GM12878 (cell line): ENCODE data around the gene EPB41L4A. TPM values are rescaled to one million over a fixed set of nuclear protein-coding genes. Genes with fewer than 3 reads are reported as not detected.

ENCODE experiments used
- ATAC-seq: fragments of 200-7000 bp; cut with Tn5 transposase; 3 replicates; pipeline ENCODE4 v1.9.1; 2020; ENCODE audit warnings: mild to moderate bottlenecking, moderate library complexity
- BruUV-seq: library from RNA; stranded (reverse); fragments of 400-500 nt; replicated peaks from 2 replicates; lab custom pipeline; 2021; lab: Mats Ljungman, UMichigan
- CTCF ChIA-PET: fragments of 300-600 bp; sonication (Branson Sonifier 250); formaldehyde crosslinking; extraction: SDS; loops from one replicate; lab custom pipeline; 2021; ENCODE audit warnings: inconsistent platforms; lab: Yijun Ruan, JAX
- POLR2A ChIA-PET: fragments of 350-600 bp; formaldehyde crosslinking; extraction: SDS; loops from one replicate; lab custom pipeline; 2021; ENCODE audit warnings: inconsistent platforms; lab: Charles Lee
- RAD21 ChIA-PET: fragments of 300-600 bp; sonication (Branson Sonifier 250); formaldehyde crosslinking; loops from one replicate; lab custom pipeline; 2023; ENCODE audit warnings: antibody characterized with exemption; ENCODE audit not compliant: unreplicated experiment; lab: Charles Lee
- SMC1A ChIA-PET: fragments of 300-600 bp; sonication (Branson Sonifier 250); formaldehyde crosslinking; loops from one replicate; lab custom pipeline; 2023; ENCODE audit not compliant: unreplicated experiment, uncharacterized antibody; lab: Charles Lee
- DNase-seq: peaks from one replicate; pipeline ENCODE4 v3.0.0-alpha.2; 2011; ENCODE audit warnings: low read depth, low spot score
- FAIRE-seq: peaks from 3 replicates; lab custom pipeline; 2011; peaks lifted over from hg19 to GRCh38; lab: Jason Lieb, UNC
- H2AFZ ChIP-seq: 2 replicates; pipeline ENCODE4 v1.6.0; 2011; ENCODE audit warnings: low read depth, low read length, control low read depth; ENCODE audit not compliant: control insufficient read depth
- H3K27ac ChIP-seq: 2 replicates; pipeline ENCODE4 v1.5.1; 2011; ENCODE audit warnings: control low read depth; ENCODE audit not compliant: control insufficient read depth, insufficient read depth
- H3K27me3 ChIP-seq, 2 experiments: replicated peaks in 1 of 2; 2 replicates each; pipeline versions ENCODE4 v1.6.0 to v1.6.1; 2011; ENCODE audit warnings: low read length in 1 of 2; ENCODE audit not compliant: control insufficient read depth in 2 of 2, insufficient read depth in 2 of 2
- H3K36me3 ChIP-seq, 2 experiments: 2 replicates each; pipeline ENCODE4 v1.5.1; 2011; ENCODE audit warnings: low read length in 1 of 2; ENCODE audit not compliant: control insufficient read depth in 2 of 2, insufficient read depth in 2 of 2
- H3K4me1 ChIP-seq: 2 replicates; pipeline ENCODE4 v1.6.1; 2011; ENCODE audit warnings: mild to moderate bottlenecking, low read length, moderate library complexity, mixed read lengths; ENCODE audit not compliant: control insufficient read depth, insufficient read depth
- H3K4me2 ChIP-seq: 2 replicates; pipeline ENCODE4 v1.6.0; 2011; ENCODE audit warnings: control low read depth; ENCODE audit not compliant: control insufficient read depth, insufficient read depth
- H3K4me3 ChIP-seq: fragments of 200-600 bp; sonication (generic); 2 replicates; pipeline ENCODE4 v1.5.1; 2016
- H3K79me2 ChIP-seq: 2 replicates; pipeline ENCODE4 v1.6.0; 2011; ENCODE audit warnings: low read length; ENCODE audit not compliant: control insufficient read depth, insufficient read depth
- H3K9ac ChIP-seq: 2 replicates; pipeline ENCODE4 v1.8.0; 2011; ENCODE audit warnings: low read length, control low read depth, mixed read lengths; ENCODE audit not compliant: control insufficient read depth, insufficient read depth
- H3K9me3 ChIP-seq: replicated peaks from 3 replicates; pipeline ENCODE4 v1.5.1; 2011; ENCODE audit warnings: mild to moderate bottlenecking, low read length; ENCODE audit not compliant: control insufficient read depth, insufficient read depth
- H4K20me1 ChIP-seq: 2 replicates; pipeline ENCODE4 v1.6.0; 2011; ENCODE audit not compliant: control insufficient read depth, insufficient read depth
- BCL3 ChIP-seq: IDR thresholded peaks from 2 replicates; pipeline ENCODE4 v1.6.1; 2011; ENCODE audit warnings: borderline replicate concordance, low read depth, mild to moderate bottlenecking, moderate library complexity, low read length; ENCODE audit not compliant: insufficient read depth, poor library complexity, severe bottlenecking
- BRCA1 ChIP-seq: IDR thresholded peaks from 2 replicates; pipeline ENCODE4 v1.6.1; 2011; ENCODE audit warnings: low read depth, low read length, improper control_type of control experiment
- IRF5 ChIP-seq: fragments of 450-650 bp; IDR thresholded peaks from 2 replicates; pipeline ENCODE4 v1.6.1; 2017; ENCODE audit warnings: borderline replicate concordance
- JUNB ChIP-seq: IDR thresholded peaks from 2 replicates; pipeline ENCODE4 v1.6.1; 2016; ENCODE audit warnings: antibody characterized with exemption, mild to moderate bottlenecking
- LARP7 ChIP-seq: fragments of 450-650 bp; IDR thresholded peaks from 2 replicates; pipeline ENCODE4 v1.6.1; 2017; ENCODE audit warnings: mild to moderate bottlenecking
- MEF2B ChIP-seq: fragments of 450-650 bp; IDR thresholded peaks from 2 replicates; pipeline ENCODE4 v1.6.1; 2018; ENCODE audit warnings: mild to moderate bottlenecking, moderate library complexity; ENCODE audit not compliant: partially characterized antibody, poor library complexity, severe bottlenecking
- NFXL1 ChIP-seq: fragments of 450-650 bp; IDR thresholded peaks from 2 replicates; pipeline ENCODE4 v1.6.1; 2017; ENCODE audit warnings: antibody characterized with exemption, mild to moderate bottlenecking, borderline replicate concordance
- PML ChIP-seq: IDR thresholded peaks from 2 replicates; pipeline ENCODE4 v1.6.1; 2012; ENCODE audit warnings: low read length, inconsistent platforms
- RB1 ChIP-seq: fragments of 450-650 bp; formaldehyde crosslinking; IDR thresholded peaks from 2 replicates; pipeline ENCODE4 v1.6.1; 2017; ENCODE audit warnings: mild to moderate bottlenecking, borderline replicate concordance
- RELA ChIP-seq: fragments of 450-650 bp; IDR thresholded peaks from 2 replicates; pipeline ENCODE4 v1.8.0; 2014; ENCODE audit warnings: borderline replicate concordance; ENCODE audit not compliant: partially characterized antibody
- SPI1 ChIP-seq: IDR thresholded peaks from 2 replicates; pipeline ENCODE4 v1.6.1; 2011; ENCODE audit warnings: low read depth, mild to moderate bottlenecking, low read length, moderate library complexity, borderline replicate concordance; ENCODE audit not compliant: insufficient read depth
- SRF ChIP-seq, 2 experiments: IDR thresholded peaks; 2 replicates each; pipeline ENCODE4 v1.6.1; 2011; ENCODE audit warnings: low read depth in 2 of 2, low read length in 2 of 2, mild to moderate bottlenecking in 1 of 2, moderate library complexity in 1 of 2
- SUPT20H ChIP-seq: IDR thresholded peaks from 2 replicates; pipeline ENCODE4 v1.6.1; 2011; ENCODE audit warnings: low read depth, mild to moderate bottlenecking, low read length, moderate library complexity, borderline replicate concordance; ENCODE audit not compliant: control insufficient read depth
- ZNF274 ChIP-seq: IDR thresholded peaks from one replicate; pipeline ENCODE4 v1.8.0; 2011; ENCODE audit not compliant: insufficient read length, insufficient read depth
- WGBS: methylation state at CpG from one replicate; pipeline ENCODE4 v1.1.6; 2016; ENCODE audit warnings: low lambda C conversion rate; ENCODE audit not compliant: insufficient replicate concordance, insufficient coverage; ENCODE audit errors: missing lambda C conversion rate; 5-methylcytosine and 5-hydroxymethylcytosine counted together
- in situ Hi-C: fragments of 300-500 bp; cut with MboI; formaldehyde crosslinking; loops from 9 replicates; pipeline ENCODE4 v1.14.3; 2018; ENCODE audit warnings: mixed read lengths
- intact Hi-C: fragments of 100-400 bp; cut with micrococcal nuclease; formaldehyde crosslinking; loops from one replicate; pipeline ENCODE4 v1.14.2; 2022; ENCODE audit not compliant: unreplicated experiment
- polyA plus RNA-seq, 11 experiments: library from polyadenylated mRNA; depleted of rRNA in 4 of 11; unstranded in 6 of 11; stranded (reverse) in 5 of 11; fragments of >200 nt; fragmentation: Nextera tagmentation in 4 of 11; fragmentation: Illumina TruSeq in 1 of 11; extraction: Ambion mirVana in 4 of 11; extraction: Trizol in 1 of 11; gene quantifications; 1 replicate in 1 of 11; 2 replicates in 10 of 11; pipeline versions ENCODE4 v1.2.1 to v1.2.3, GENCODE V29; 2011 to 2016; ENCODE audit warnings: inconsistent platforms in 2 of 11, missing spikeins in 2 of 11, low read depth in 1 of 11
- total RNA-seq, 4 experiments: library from RNA; depleted of rRNA in 3 of 4; stranded (reverse); fragments of >200 nt in 3 of 4; fragmentation: Illumina TruSeq in 1 of 4; extraction: Trizol in 1 of 4; gene quantifications; 2 replicates each; pipeline versions ENCODE4 v1.2.1 to v1.2.3, GENCODE V29; 2013 to 2021

EPB41L4A gene
- total and polyA plus RNA-seq, 10 of the 15 experiments (the other 5 are each of a cell fraction or from before 2014, with no cell fraction given) = 0.10 to 0.67 (median 0.30) TPM

- BruUV-seq = no TSS peak
- H3K9me3 ChIP-seq = no peaks in the 10 kb centered on the region; the same call in 2 of the 3 replicates
- TF ChIP-seq BRCA1 (no peak), JUNB (peak; percentile 23; the same call in 1 of the 2 replicates)
- intact Hi-C loops (no loop called here), in situ Hi-C loops (loop anchor here (5.0 kb wide), 1 partner anchor 473 kb away; no protein-coding TSS in a partner anchor)
- H2AFZ ChIP-seq = no peak overlapping the region
- ChIA-PET POLR2A (no interaction called here), RAD21 (no interaction called here), SMC1A (no interaction called here), CTCF (no interaction called here)
- H3K36me3 ChIP-seq = no peaks in the 10 kb centered on the region
- no peak overlapping the region for H3K27ac ChIP-seq
- H4K20me1 ChIP-seq = no peaks in the 10 kb centered on the region
- H3K4me1 ChIP-seq = no peaks in the 10 kb centered on the region
- FAIRE-seq = no peak
- no peak overlapping the region for H3K4me2 ChIP-seq
- H3K9ac ChIP-seq = no peak overlapping the region
- H3K79me2 ChIP-seq = no peaks in the 10 kb centered on the region
- no peak overlapping the region for H3K4me3 ChIP-seq
- H3K27me3 ChIP-seq = no peaks in the 10 kb centered on the region
- no peak for DNase-seq
- peak; percentile 34 for ATAC-seq
Measured at GRCh38 chr5:112154940-112155686, 264.0 kb downstream of the EPB41L4A start.

GRCh38 chr5:112149727-112150126, 269.4 kb downstream of the EPB41L4A start:
- H3K27ac ChIP-seq = no peak overlapping the region
- H3K36me3 ChIP-seq = no peaks in the 10 kb centered on the region
- in situ Hi-C loops = loop anchor here (5.0 to 10.0 kb wide), 3 partner anchors 467 to 985 kb away; no protein-coding TSS in a partner anchor
- H3K79me2 ChIP-seq = no peaks in the 10 kb centered on the region
- ChIA-PET RAD21 (interaction anchor here (1.0 to 1.3 kb wide), 2 partner anchors 8 to 599 kb away, joined by 3 to 6 read pairs; no protein-coding TSS in a partner anchor), POLR2A (no interaction called here), CTCF (interaction anchor here (0.6 to 1.5 kb wide), 6 partner anchors 9 to 631 kb away, joined by 3 to 6 read pairs (median 3); no protein-coding TSS in a partner anchor), SMC1A (interaction anchor here (1.0 to 1.7 kb wide), 2 partner anchors 7 to 599 kb away, joined by 5 read pairs; no protein-coding TSS in a partner anchor)
- no peaks in the 10 kb centered on the region for H4K20me1 ChIP-seq
- ATAC-seq (no peak), FAIRE-seq (no peak), DNase-seq (no peak)
- H3K4me2 ChIP-seq = no peak overlapping the region
- BruUV-seq = no TSS peak
- H3K9me3 ChIP-seq = no peaks in the 10 kb centered on the region
- no peak overlapping the region for H3K9ac ChIP-seq
- no peak overlapping the region for H2AFZ ChIP-seq
- peaks cover 6% of the 10 kb centered on the region; the same call in 1 of the 2 replicates for H3K4me1 ChIP-seq
- intact Hi-C loops = loop anchor here (5.0 kb wide), 4 partner anchors 132 to 872 kb away; no protein-coding TSS in a partner anchor
- WGBS = 29% methylated on average over 4 of the region's 4 CpGs
- no peaks in the 10 kb centered on the region for H3K27me3 ChIP-seq
- no peak overlapping the region for H3K4me3 ChIP-seq
- TF ChIP-seq ZNF274 (no peak), SPI1 (no peak), SRF (IDR thresholded peaks at IDR 0.05; ENCODE audit: low read depth in 2 of 2, low read length in 2 of 2) (no peak), BCL3 (no peak), LARP7 (no peak), PML (no peak), MEF2B (no peak), RELA (no peak), RB1 (no peak), NFXL1 (no peak), IRF5 (no peak), SUPT20H (no peak)
